ENCODE measurements around the gene RASGRP3. TPM values are rescaled to one million over a fixed set of nuclear protein-coding genes. Genes with fewer than 3 reads are reported as not detected.

The RASGRP3 gene
- polyA plus RNA-seq, 1 of the 3 experiments (the other 2 are of a cell fraction) = 72.5 TPM

DNA sequence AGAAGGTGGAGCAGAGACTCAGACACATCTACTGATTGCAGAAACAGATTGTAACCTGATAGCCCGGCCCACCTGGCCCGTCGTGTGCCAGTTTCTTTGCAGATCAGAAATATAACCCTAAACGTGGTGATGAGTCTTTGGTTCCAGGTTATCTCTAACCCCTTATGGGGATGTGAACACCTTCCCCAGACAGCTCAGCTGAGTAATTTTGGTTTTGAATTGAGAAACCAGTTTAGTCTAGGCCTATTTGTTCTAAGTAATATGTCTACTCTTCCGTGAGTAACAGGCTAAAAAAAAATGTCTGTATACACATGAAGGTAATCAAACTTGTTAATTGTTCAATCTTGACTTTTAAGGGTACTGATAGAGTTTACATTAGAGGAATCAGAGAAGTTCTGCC lies 35.7 kb downstream of the RASGRP3 start:
- no peak overlapping the region for H3K4me2 ChIP-seq
- H3K9me3 ChIP-seq = no peaks in the 10 kb centered on the region
- no peak overlapping the region for H3K9ac ChIP-seq
- no peaks in the 10 kb centered on the region for H3K27me3 ChIP-seq (ENCODE audit: insufficient read depth)
- H3K4me3 ChIP-seq (ENCODE audit: low read depth in 2 of 2, low read length in 1 of 2) = no peak overlapping the region
- no peaks in the 10 kb centered on the region for H3K79me2 ChIP-seq (ENCODE audit: insufficient read depth)
- H3K9me2 ChIP-seq = no peaks in the 10 kb centered on the region
- no peak overlapping the region for H2AFZ ChIP-seq (ENCODE audit: low read depth)
- ChIA-PET CTCF (interaction anchor here (1.2 to 2.0 kb wide), 2 partner anchors 8 to 36 kb away, joined by 3 to 4 read pairs; partner anchors contain the start of gene RASGRP3), POLR2A (no interaction called here)
- no peaks in the 10 kb centered on the region for H4K20me1 ChIP-seq (ENCODE audit: insufficient read depth)
- H3K4me1 ChIP-seq (ENCODE audit: control insufficient read depth in 1 of 2, insufficient read depth in 2 of 2, low read depth in 1 of 2, low read length in 1 of 2) = peaks cover 0 to 4% of the 10 kb centered on the region in 2 experiments; a peak in 1 of 4 replicates
- 31% methylated on average over 5 of the region's 5 CpGs for WGBS (ENCODE audit: low lambda C conversion rate)
- peaks cover 0 to 6% of the 10 kb centered on the region in 2 experiments for H3K36me3 ChIP-seq (replicated peaks in 1 of 2; ENCODE audit: control insufficient read depth in 1 of 2, insufficient read depth in 2 of 2, low read length in 1 of 2)
- TF ChIP-seq MXI1 (IDR thresholded peaks at IDR 0.05; ENCODE audit: low read depth, low read length) (no peak), NRF1 (IDR thresholded peaks at IDR 0.05; ENCODE audit: low read depth, low read length) (no peak), TCF12 (IDR thresholded peaks at IDR 0.05) (no peak), CHD2 (IDR thresholded peaks at IDR 0.05; ENCODE audit: low read length, partially characterized antibody) (no peak), RCOR1 (IDR thresholded peaks at IDR 0.05; ENCODE audit: low read length) (no peak), NFIC (IDR thresholded peaks at IDR 0.05; ENCODE audit: borderline replicate concordance) (no peak), MAX (IDR thresholded peaks at IDR 0.05; ENCODE audit: low read depth) (no peak), TEAD4 (IDR thresholded peaks at IDR 0.05; ENCODE audit: borderline replicate concordance, insufficient read depth) (no peak), MEF2A (IDR thresholded peaks at IDR 0.05; ENCODE audit: borderline replicate concordance, low read depth) (no peak), YY1 (IDR thresholded peaks at IDR 0.05; ENCODE audit: low read depth) (no peak), EZH2phosphoT487 (IDR thresholded peaks at IDR 0.05; ENCODE audit: borderline replicate concordance, low read depth) (no peak), JUND (IDR thresholded peaks at IDR 0.05) (no peak), RXRA (IDR thresholded peaks at IDR 0.05; ENCODE audit: borderline replicate concordance, low read depth) (no peak), RAD21 (IDR thresholded peaks at IDR 0.05; ENCODE audit: low read length) (no peak), SIN3A (IDR thresholded peaks at IDR 0.05; ENCODE audit: borderline replicate concordance, low read depth, low read length) (no peak)
- TF ChIP-seq, protein P1, sequence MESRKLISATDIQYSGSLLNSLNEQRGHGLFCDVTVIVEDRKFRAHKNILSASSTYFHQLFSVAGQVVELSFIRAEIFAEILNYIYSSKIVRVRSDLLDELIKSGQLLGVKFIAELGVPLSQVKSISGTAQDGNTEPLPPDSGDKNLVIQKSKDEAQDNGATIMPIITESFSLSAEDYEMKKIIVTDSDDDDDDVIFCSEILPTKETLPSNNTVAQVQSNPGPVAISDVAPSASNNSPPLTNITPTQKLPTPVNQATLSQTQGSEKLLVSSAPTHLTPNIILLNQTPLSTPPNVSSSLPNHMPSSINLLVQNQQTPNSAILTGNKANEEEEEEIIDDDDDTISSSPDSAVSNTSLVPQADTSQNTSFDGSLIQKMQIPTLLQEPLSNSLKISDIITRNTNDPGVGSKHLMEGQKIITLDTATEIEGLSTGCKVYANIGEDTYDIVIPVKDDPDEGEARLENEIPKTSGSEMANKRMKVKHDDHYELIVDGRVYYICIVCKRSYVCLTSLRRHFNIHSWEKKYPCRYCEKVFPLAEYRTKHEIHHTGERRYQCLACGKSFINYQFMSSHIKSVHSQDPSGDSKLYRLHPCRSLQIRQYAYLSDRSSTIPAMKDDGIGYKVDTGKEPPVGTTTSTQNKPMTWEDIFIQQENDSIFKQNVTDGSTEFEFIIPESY (IDR thresholded peaks at IDR 0.05; ENCODE audit: borderline replicate concordance, low read depth) = no peak
- no peak overlapping the region for H3K27ac ChIP-seq (ENCODE audit: low read depth in 2 of 2, low read length in 1 of 2)
- no peaks in the 10 kb centered on the region for H3F3A ChIP-seq (replicated peaks; ENCODE audit: insufficient read depth)
- no peak for DNase-seq

DNA sequence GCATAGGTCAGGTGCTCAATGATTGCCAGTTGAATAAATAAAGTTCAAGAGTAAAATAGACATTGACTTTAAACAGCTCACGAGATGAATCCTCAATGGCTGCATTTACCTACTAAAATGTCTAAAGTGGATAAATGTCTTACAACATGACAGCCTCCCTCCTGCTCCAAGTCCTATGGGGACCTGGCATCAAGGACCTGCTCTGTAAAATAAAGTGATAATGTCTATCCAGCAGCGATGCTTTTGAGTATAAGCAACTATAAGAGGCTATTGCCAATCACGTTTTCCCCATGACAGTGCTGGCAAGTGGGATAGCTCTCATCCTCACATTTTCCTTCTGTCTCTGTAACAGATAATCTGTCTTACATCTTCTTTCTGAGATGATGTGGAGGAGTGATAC lies 37.0 kb downstream of the RASGRP3 start:
- WGBS (ENCODE audit: low lambda C conversion rate) = 22% methylated on average over 3 of the region's 3 CpGs
- CTCF ChIA-PET = interaction anchor here (1.2 to 2.0 kb wide), 2 partner anchors 10 to 38 kb away, joined by 3 to 4 read pairs; partner anchors contain the start of gene RASGRP3

More for the DNA sequence above, 37.0 kb downstream of the RASGRP3 start:
- no peaks in the 10 kb centered on the region for H3K79me2 ChIP-seq (ENCODE audit: insufficient read depth)
- H3F3A ChIP-seq (replicated peaks; ENCODE audit: insufficient read depth) = no peaks in the 10 kb centered on the region
- H3K9me2 ChIP-seq = no peaks in the 10 kb centered on the region
- peaks cover 0 to 6% of the 10 kb centered on the region in 2 experiments for H3K36me3 ChIP-seq (replicated peaks in 1 of 2; ENCODE audit: control insufficient read depth in 1 of 2, insufficient read depth in 2 of 2, low read length in 1 of 2)
- H3K27me3 ChIP-seq (ENCODE audit: insufficient read depth) = no peaks in the 10 kb centered on the region
- no peak overlapping the region for H3K4me2 ChIP-seq
- H3K9ac ChIP-seq = no peak overlapping the region
- peaks cover 0 to 4% of the 10 kb centered on the region in 2 experiments; a peak in 1 of 4 replicates for H3K4me1 ChIP-seq (ENCODE audit: control insufficient read depth in 1 of 2, insufficient read depth in 2 of 2, low read depth in 1 of 2, low read length in 1 of 2)
- H4K20me1 ChIP-seq (ENCODE audit: insufficient read depth) = no peaks in the 10 kb centered on the region
- no peak for DNase-seq
- H3K4me3 ChIP-seq (ENCODE audit: low read depth in 2 of 2, low read length in 1 of 2) = no peak overlapping the region
- no peak for TF ChIP-seq YY1 (IDR thresholded peaks at IDR 0.05; ENCODE audit: low read depth)
- no peak overlapping the region for H3K27ac ChIP-seq (ENCODE audit: low read depth in 2 of 2, low read length in 1 of 2)
- no peaks in the 10 kb centered on the region for H3K9me3 ChIP-seq
- POLR2A ChIA-PET = no interaction called here
- no peak overlapping the region for H2AFZ ChIP-seq (ENCODE audit: low read depth)

Data from SK-N-SH (cell line).